Body of pancreas (tissue), 4 donors: ENCODE measurements around the gene HNRNPM. TPM values are rescaled to one million over a fixed set of nuclear protein-coding genes. Genes with fewer than 3 reads are reported as not detected.
A peak's percentile ranks its signal among the peaks of the same experiment; 100 is the strongest.

Experiments
- ATAC-seq: fragments of 150-250 bp; one replicate; pipeline ENCODE4 v1.9.1; 2016
- DNase-seq, 4 donors: peaks; one replicate each; pipeline ENCODE4 v3.0.0-alpha.2; 2019
- H3K27ac ChIP-seq, 4 donors: fragments of 200-600 bp; sonication (generic); 1 replicate in 3 of 4; 2 replicates in 1 of 4; pipeline versions ENCODE4 v1.5.1 to v1.6.1; 2016 to 2019; ENCODE audit warnings: mild to moderate bottlenecking in 1 of 4, mixed read lengths in 1 of 4, moderate library complexity in 1 of 4
- H3K27me3 ChIP-seq, 2 donors: fragments of 200-600 bp; sonication (generic); one replicate each; pipeline ENCODE4 v1.6.0; 2016; ENCODE audit warnings: mild to moderate bottlenecking in 1 of 2
- H3K36me3 ChIP-seq, 2 donors: fragments of 200-600 bp; sonication (generic); replicated peaks in 1 of 2; 2 replicates each; pipeline ENCODE4 v1.5.1; 2016; ENCODE audit warnings: low read depth in 2 of 2; ENCODE audit not compliant: insufficient read depth in 1 of 2
- H3K4me1 ChIP-seq: fragments of 200-600 bp; sonication (generic); one replicate; pipeline ENCODE4 v1.6.0; 2016
- H3K4me3 ChIP-seq, 2 donors: fragments of 200-600 bp; sonication (generic); 1 replicate in 1 of 2; 2 replicates in 1 of 2; pipeline ENCODE4 v1.5.1; 2016 to 2019
- H3K9me3 ChIP-seq, 3 donors: fragments of 200-600 bp; sonication (generic); 1 replicate in 2 of 3; 2 replicates in 1 of 3; pipeline ENCODE4 v1.5.1; 2016
- POLR2A ChIP-seq, 3 donors: fragments of 450-650 bp; IDR thresholded peaks; one replicate each; pipeline ENCODE4 v1.6.1; 2016; ENCODE audit warnings: antibody characterized with exemption in 3 of 3, mild to moderate bottlenecking in 2 of 3
- WGBS, 2 donors: methylation state at CpG; one replicate each; pipeline ENCODE4 v1.1.5; 2017; 5-methylcytosine and 5-hydroxymethylcytosine counted together
- intact Hi-C: fragments of 100-400 bp; cut with DNase I; formaldehyde crosslinking; loops from one replicate; pipeline ENCODE4 v1.15.1; 2023
- total RNA-seq, 2 donors: library from RNA; depleted of rRNA; stranded (reverse); fragments of >200 nt; gene quantifications; one replicate each; pipeline ENCODE4 v1.1.0, GENCODE V29; 2016
- TF ChIP-seq, protein P1 (sequence below), 7 experiments: fragments of 450-650 bp in 4 of 7; fragments of 200-600 bp in 3 of 7; sonication (generic) in 3 of 7; IDR thresholded peaks; one replicate each; pipeline ENCODE4 v1.5.1; 2016 to 2019; ENCODE audit warnings: antibody characterized with exemption in 7 of 7

HNRNPM gene
- total RNA-seq, 2 donors from 2014 or later = 64.9 to 146 TPM

GRCh38 chr19:8462571-8462970 lies 17.8 kb downstream of the HNRNPM start:
- WGBS, 2 donors = 70 to 72% methylated on average over 5 of the region's 5 CpGs
- TF ChIP-seq, protein P1, sequence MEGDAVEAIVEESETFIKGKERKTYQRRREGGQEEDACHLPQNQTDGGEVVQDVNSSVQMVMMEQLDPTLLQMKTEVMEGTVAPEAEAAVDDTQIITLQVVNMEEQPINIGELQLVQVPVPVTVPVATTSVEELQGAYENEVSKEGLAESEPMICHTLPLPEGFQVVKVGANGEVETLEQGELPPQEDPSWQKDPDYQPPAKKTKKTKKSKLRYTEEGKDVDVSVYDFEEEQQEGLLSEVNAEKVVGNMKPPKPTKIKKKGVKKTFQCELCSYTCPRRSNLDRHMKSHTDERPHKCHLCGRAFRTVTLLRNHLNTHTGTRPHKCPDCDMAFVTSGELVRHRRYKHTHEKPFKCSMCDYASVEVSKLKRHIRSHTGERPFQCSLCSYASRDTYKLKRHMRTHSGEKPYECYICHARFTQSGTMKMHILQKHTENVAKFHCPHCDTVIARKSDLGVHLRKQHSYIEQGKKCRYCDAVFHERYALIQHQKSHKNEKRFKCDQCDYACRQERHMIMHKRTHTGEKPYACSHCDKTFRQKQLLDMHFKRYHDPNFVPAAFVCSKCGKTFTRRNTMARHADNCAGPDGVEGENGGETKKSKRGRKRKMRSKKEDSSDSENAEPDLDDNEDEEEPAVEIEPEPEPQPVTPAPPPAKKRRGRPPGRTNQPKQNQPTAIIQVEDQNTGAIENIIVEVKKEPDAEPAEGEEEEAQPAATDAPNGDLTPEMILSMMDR (IDR thresholded peaks at IDR 0.05) = no peak
- TF ChIP-seq POLR2A (IDR thresholded peaks at IDR 0.05) = no peak
- intact Hi-C loops = no loop called here
- Histone ChIP-seq H3K27me3 (no peaks in the 10 kb centered on the region), H3K4me1 (peaks cover 58% of the 10 kb centered on the region), H3K27ac (peak overlapping the region in 1 of 4 donors; percentile 46), H3K36me3 (peaks cover 0 to 16% of the 10 kb centered on the region in 2 donors), H3K9me3 (no peaks in the 10 kb centered on the region), H3K4me3 (no peak overlapping the region)
- ATAC-seq (no peak), DNase-seq (no peak)

- DNase-seq (no peak), ATAC-seq (no peak)
- TF ChIP-seq, protein P1 (IDR thresholded peaks at IDR 0.05) = no peak
- TF ChIP-seq POLR2A (IDR thresholded peaks at IDR 0.05) = no peak
- WGBS, 2 donors = 71 to 77% methylated on average over 8 of the region's 8 CpGs
- Histone ChIP-seq H3K27ac (peak overlapping the region in 2 of 4 donors; percentile 21 to 46), H3K4me3 (no peak overlapping the region), H3K9me3 (no peaks in the 10 kb centered on the region), H3K4me1 (peaks cover 50% of the 10 kb centered on the region), H3K27me3 (no peaks in the 10 kb centered on the region), H3K36me3 (peaks cover 0 to 16% of the 10 kb centered on the region in 2 donors)
- intact Hi-C loops = no loop called here
Measured at GRCh38 chr19:8463365-8463764, 18.6 kb downstream of the HNRNPM start.

DNA sequence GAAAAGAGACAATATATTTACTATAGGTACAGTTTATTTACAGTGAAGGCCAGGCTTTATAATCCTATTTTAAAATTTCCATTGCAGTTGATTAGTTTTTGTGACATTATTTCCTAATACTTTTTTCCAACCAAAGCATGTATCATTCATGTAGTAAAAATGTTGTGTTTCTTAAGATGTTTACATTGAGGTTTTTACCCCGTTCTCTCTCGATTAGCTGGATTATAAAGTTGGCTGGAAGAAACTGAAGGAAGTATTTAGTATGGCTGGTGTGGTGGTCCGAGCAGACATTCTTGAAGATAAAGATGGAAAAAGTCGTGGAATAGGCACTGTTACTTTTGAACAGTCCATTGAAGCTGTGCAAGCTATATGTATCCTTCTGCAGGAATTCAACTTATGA lies 21.2 kb downstream of the HNRNPM start:
- ATAC-seq (no peak), DNase-seq (no peak)
- Histone ChIP-seq H3K27me3 (no peaks in the 10 kb centered on the region), H3K27ac (no peak overlapping the region), H3K4me1 (peaks cover 31% of the 10 kb centered on the region), H3K36me3 (peaks cover 5 to 31% of the 10 kb centered on the region in 2 donors), H3K4me3 (no peak overlapping the region), H3K9me3 (no peaks in the 10 kb centered on the region)
- 87 to 89% methylated on average over 4 of the region's 4 CpGs for WGBS, 2 donors
- intact Hi-C loops = no loop called here
- TF ChIP-seq, protein P1 (IDR thresholded peaks at IDR 0.05) = no peak
- no peak for TF ChIP-seq POLR2A (IDR thresholded peaks at IDR 0.05)

DNA sequence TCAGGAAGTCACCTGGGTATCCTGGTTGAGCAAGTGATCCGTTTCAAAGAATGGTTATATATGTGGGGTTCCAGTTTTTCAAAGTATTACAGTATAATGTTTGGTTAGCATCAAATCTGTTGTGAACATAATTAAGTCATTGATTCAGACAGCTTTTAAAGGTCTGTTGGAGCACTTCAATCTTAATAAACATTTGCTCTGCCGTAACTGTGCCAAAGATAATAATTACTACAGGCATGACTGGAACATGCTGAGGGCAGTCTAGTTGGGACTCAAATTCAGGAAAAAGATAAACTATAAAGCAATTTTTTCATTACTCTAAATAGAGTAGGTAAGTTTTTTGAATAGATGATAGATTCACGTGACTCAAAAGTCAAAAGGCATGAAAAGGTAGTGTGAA lies 23.3 kb downstream of the HNRNPM start:
- no peak for ATAC-seq
- intact Hi-C loops = no loop called here

More for the DNA sequence above, 23.3 kb downstream of the HNRNPM start:
- Histone ChIP-seq H3K36me3 (peaks cover 13 to 35% of the 10 kb centered on the region in 2 donors), H3K27me3 (no peaks in the 10 kb centered on the region), H3K27ac (no peak overlapping the region), H3K4me1 (peaks cover 24% of the 10 kb centered on the region), H3K9me3 (no peaks in the 10 kb centered on the region), H3K4me3 (no peak overlapping the region)
- TF ChIP-seq, protein P1 (IDR thresholded peaks at IDR 0.05) = no peak
- TF ChIP-seq POLR2A (IDR thresholded peaks at IDR 0.05) = no peak
- WGBS, 2 donors = 52% methylated on average over 3 of the region's 3 CpGs
- DNase-seq = no peak
